ENCODE results near the gene ANAPC13.

DNA sequence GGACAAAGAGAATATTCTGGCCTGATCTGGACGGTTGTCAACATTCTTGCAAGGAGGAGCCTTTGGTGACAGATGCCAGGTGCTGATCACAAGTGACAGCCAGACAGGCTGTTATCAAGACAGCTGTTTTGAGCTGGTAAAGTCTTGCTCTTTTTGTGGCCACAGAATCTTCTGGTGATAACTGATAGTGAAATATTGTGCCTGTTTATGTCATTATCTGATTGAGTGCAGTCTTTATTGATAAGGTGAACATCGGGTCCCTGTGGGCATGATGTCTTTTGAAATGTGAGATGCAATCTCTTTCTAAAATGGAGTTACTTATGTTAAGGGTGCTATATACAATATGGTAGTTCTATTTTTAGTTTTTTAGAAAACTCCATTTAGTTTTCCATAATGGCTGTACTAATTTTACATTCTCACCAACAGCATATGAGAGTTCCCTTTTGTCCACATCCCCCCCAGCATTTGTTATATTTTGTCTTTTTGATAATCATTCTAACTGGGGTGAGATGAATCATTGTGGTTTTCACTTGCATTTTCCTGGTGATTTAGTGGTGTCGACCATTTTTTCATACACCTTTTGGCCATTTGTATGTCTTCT, 10.8 kb upstream of the ANAPC13 start:
- TF ChIP-seq, protein P1, sequence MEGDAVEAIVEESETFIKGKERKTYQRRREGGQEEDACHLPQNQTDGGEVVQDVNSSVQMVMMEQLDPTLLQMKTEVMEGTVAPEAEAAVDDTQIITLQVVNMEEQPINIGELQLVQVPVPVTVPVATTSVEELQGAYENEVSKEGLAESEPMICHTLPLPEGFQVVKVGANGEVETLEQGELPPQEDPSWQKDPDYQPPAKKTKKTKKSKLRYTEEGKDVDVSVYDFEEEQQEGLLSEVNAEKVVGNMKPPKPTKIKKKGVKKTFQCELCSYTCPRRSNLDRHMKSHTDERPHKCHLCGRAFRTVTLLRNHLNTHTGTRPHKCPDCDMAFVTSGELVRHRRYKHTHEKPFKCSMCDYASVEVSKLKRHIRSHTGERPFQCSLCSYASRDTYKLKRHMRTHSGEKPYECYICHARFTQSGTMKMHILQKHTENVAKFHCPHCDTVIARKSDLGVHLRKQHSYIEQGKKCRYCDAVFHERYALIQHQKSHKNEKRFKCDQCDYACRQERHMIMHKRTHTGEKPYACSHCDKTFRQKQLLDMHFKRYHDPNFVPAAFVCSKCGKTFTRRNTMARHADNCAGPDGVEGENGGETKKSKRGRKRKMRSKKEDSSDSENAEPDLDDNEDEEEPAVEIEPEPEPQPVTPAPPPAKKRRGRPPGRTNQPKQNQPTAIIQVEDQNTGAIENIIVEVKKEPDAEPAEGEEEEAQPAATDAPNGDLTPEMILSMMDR (conservative IDR thresholded peaks at IDR 0.05; ENCODE audit: low read length), result no peak
- TF ChIP-seq EZH2phosphoT487 (IDR thresholded peaks at IDR 0.05; ENCODE audit: borderline replicate concordance), result no peak
